Skin of body (tissue), 2 donors: ENCODE data around the gene EZH1. TPM values are rescaled to one million over a fixed set of nuclear protein-coding genes. Genes with fewer than 3 reads are reported as not detected.
A peak's percentile ranks its signal among the peaks of the same experiment; 100 is the strongest.

ENCODE experiments used
- DNase-seq: peaks from one replicate; lab custom pipeline; 2025; lab: John Stamatoyannopoulos, UW
- total RNA-seq: library from RNA; depleted of rRNA; stranded (reverse); fragments of >200 nt; gene quantifications from one replicate; pipeline ENCODE4 v1.2.3, GENCODE V29; 2014

EZH1 gene
- 29.8 TPM for total RNA-seq

DNA sequence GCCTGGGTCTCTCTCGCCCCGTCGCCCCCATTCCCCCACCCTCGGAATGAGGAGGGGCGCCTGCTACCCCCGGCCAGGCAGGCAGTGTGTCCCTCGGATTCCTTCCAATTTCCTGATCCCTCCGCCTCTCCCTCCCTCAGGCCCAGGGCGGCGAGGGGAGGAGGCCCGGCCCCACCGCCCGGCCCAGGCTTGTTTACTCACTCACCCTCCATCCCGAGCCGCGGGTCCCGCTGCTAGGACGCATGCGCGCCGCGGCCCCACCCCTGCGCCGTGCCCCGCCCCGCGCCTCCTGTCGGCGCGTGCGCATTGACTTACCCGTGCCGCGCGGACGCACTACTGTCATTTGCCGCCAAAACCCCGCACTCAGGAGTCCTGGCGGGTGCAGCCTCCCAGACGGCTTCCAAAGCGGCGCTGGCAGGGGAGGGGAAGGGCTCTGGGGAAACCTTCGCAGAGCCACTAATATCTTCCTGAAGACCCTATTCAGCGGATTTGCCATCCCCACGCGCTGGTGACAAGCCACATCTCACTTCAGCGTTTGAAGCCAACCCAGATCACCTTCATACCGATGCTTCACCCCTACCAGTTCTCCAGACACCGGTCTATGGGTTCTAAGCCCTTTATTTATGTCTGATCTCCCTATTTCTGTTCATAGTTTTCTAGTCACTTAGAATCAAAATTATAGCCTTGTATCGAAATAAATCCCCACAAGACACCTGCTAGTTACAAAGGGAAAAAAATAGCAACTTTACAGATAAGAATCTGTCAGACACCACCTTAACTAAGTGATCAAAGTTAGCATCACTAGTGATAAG is at the start of gene EZH1:
EZH1 (minus strand) TSS at position 235 of the 812 bp plus-strand sequence. CDS start 16,099 bp downstream, outside the sequence.
- peak; percentile 86 for DNase-seq

DNA sequence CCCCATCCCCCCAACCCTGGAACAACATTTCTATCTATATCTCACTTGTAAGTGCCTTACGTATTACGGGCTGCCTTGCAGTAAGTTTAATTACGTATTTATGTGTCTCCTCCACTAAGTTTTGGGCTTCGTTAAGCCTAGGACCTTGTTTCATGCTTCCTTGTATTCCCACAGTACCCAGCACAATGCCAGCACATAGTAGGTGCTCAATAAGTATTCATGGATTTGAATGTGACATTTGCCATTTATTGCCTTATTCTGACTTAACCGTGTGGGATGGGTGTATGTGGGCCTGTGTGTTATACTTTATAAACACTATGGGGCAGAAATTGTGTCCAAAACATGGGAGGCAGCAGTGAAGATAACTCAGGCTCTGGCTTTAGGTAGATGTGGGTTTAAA is 47.7 kb upstream of the EZH1 start:
- no peak for DNase-seq

DNA sequence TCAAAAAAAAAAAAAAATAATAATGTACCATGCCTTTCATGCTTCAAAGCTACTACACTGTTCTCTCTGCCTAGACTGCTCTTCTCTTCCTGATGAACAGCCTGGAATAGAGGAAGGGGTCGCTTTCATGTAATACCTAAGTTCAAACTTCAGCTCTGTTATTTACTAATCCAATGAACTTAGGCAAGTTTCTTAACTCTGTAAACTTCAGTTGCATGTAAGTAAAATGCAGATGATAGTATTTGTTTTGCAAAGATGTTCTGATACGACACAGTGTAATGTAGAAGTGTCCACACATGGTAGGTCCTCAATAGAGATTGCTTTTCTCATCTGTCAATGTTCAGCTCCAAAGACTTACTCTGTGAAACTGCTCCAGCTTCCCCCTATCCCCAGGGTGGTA is 47.1 kb upstream of the EZH1 start:
- DNase-seq = no peak

DNA sequence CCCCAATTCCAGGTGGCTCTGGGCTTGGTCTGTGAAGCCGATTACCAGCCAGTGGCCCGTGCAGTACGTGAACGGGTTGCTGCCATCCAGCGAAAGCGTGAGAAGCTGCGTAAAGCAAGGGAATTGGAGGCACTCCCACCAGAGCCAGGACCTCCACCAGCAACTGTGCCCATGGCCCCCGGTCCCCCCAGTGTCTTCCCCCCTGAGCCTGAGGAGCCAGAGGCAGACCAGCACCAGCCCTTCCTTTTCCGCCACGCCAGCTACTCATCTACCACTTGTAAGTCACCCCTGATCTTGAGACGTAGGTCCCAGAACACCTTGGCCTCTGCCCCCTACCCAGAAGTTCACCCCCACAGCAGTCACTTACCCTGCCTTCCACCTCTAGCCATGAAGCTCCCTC is 42.4 kb upstream of the EZH1 start:
- no peak for DNase-seq

DNA sequence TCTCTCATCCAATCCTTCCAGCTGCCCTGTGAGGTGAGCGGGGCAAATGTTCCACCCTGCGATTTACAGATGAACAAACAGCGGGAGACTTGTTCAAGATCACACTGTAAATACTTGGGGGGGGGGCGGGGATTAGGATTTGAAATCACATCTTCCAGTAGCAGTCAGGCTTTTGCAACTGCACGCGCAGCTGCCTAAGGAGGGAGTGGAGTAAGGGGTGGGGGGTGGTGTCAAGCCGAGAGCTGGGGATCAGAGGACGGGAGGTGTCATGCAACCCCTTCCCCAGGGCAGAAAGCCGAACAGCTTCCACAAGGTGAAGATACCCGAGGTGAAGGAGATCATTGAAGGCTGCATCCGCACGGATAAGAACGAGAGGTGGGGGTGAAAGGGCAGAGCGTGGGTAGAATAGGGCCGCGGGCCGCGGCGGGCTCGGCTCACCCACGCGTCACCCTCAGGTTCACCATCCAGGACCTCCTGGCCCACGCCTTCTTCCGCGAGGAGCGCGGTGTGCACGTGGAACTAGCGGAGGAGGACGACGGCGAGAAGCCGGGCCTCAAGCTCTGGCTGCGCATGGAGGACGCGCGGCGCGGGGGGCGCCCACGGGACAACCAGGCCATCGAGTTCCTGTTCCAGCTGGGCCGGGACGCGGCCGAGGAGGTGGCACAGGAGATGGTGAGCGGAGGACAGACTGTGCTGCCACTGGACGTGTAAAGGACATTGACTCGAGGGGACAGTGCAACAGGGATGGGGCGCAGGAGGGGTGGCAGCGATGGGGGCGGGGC is 40.2 kb upstream of the EZH1 start:
- no peak for DNase-seq

DNA sequence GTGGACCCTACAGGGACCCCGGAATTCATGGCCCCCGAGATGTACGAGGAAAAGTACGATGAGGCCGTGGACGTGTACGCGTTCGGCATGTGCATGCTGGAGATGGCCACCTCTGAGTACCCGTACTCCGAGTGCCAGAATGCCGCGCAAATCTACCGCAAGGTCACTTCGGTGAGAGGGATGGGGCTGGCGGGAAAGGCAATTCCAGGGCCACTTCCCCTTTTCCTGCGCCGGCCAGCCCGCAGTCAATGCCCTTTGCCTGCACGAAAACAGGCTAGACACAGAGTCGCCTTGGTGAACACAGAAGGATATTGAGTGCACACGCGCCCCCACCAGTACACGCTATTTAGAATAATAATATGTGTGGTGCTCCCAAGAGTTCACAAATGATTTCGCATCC is 39.6 kb upstream of the EZH1 start:
- DNase-seq = no peak

DNA sequence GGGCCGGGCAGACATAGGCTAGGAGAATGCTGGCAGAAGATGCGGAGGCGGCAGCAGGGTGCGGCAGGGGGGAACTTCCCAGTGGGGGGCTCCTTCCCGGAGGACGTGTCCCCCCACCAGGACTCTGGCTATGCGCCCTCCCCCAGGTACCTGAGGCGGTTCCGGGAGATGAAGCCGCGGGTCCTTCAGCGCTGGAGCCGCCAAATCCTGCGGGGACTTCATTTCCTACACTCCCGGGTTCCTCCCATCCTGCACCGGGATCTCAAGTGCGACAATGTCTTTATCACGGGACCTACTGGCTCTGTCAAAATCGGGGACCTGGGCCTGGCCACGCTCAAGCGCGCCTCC is 38.9 kb upstream of the EZH1 start:
- no peak for DNase-seq

DNA sequence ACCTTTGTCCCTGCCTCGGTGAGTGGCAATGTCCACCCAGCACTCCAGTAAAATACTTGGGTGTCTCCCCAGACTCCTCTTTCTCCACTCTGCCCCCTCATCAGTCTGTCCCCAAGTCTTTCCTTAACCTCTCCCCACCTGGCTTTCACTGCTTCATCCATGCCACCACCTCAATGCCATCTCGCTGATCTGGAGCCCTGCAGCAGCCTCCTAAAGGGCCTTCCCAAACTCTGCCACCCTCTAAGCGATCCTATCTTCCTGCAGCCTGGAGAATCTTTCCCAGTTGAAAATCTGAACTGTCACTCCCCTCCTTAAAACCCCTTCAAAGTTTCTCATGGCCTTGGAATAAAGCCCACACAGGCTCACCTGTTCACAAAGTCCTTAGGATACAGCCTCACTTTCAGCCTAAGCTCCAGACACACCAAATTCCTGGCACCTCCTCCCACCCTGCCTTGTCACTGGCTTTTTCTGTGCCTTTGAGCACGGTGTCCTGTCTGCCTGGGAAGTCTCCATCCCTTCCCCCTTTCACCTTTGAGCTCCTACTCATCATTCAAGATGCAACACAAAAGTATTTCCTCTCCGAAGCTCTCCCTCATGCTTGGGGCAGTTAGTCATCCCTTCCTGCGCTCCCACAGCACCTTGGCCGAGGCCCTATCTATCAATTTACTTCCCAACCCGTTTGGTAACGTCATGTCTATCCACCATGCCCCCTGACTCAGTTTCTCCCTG is 38.4 kb upstream of the EZH1 start:
- DNase-seq = no peak

DNA sequence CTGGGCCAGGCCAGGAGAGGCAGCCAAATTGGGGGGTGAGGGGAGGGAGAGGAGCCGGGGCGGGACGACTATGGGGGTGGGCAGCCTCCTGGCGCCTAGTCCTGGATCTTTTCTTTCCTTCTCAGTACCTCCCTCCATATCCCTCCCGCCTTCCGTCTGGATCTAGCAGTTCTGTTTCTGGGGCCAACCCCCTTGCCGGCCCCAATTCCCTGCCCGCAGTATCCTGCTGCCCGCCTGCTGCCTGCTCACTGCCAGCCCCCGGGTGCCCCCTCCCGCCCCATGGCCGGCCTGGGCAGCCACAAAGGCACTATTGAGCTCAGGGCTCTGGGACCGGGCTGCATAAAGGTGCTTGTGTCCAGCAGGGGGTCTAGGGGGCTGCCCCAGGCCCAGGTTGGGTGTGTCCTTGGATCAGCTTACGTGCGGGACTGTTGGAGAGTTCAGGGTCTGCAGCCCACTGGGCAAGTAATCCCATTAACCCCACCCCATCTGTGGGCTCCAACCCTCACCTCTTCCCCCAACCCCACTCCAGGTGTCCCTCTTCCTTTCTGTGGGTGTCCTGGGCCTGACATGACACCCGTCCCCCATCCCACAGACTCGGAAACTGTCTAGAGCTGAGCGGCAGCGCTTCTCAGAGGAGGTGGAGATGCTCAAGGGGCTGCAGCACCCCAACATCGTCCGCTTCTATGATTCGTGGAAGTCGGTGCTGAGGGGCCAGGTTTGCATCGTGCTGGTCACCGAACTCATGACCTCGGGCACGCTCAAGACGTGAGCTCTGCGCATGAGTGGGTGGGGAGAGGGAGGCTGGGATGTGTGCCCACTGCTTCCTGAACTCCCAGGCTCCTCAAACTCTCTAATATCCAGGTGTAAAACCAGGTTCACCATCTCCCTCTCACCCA is 37.6 kb upstream of the EZH1 start:
- DNase-seq = no peak

DNA sequence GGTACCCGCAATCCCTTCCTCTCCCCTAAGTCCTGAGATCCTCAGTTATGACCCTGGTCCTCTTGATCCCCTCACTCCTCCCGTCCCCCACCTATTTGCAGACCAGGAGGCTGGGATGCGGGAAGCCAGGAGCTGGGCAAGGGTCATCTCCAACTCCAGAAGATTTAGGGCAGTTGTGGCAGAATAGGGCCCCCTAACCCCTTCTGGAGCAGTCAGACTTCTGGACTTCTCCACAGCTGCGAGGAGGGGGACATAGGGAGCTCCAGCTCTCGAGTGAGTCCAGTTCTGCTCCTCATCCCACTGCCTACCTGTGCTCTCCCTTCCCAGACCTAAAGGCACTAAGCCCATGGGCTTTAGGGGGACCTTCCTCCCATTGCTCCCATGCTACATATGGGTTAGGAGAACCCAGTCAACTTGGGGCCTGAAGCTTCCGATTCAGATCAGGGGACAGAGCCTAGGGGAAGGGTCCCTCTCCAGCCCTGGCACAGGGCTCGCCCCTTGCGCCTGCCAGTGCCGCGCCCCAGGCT is 36.9 kb upstream of the EZH1 start:
- no peak for DNase-seq

DNA sequence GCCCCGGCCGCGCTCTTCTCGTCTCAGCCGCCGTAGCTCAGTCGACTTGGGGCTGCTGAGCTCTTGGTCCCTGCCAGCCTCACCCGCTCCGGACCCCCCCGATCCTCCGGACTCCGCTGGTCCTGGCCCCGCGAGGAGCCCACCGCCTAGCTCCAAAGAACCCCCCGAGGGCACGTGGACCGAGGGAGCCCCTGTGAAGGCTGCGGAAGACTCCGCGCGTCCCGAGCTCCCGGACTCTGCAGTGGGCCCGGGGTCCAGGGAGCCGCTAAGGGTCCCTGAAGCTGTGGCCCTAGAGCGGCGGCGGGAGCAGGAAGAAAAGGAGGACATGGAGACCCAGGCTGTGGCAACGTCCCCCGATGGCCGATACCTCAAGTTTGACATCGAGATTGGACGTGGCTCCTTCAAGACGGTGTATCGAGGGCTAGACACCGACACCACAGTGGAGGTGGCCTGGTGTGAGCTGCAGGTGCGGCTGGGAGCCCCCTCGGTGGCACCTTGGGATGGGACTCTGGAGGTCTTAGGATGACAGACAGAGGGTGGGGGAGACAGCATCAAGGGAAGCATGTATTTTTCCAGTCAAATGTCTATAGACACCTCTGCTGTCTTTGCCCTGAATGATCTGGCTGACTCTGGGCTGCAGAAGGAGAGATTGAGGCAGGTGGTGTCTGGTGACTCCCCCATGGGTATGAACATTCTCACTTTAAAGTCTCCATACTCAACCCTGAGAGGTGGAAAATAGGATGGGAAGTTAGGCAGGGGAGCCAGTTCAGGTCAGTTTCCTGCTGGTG is 36.2 kb upstream of the EZH1 start:
- DNase-seq = no peak

DNA sequence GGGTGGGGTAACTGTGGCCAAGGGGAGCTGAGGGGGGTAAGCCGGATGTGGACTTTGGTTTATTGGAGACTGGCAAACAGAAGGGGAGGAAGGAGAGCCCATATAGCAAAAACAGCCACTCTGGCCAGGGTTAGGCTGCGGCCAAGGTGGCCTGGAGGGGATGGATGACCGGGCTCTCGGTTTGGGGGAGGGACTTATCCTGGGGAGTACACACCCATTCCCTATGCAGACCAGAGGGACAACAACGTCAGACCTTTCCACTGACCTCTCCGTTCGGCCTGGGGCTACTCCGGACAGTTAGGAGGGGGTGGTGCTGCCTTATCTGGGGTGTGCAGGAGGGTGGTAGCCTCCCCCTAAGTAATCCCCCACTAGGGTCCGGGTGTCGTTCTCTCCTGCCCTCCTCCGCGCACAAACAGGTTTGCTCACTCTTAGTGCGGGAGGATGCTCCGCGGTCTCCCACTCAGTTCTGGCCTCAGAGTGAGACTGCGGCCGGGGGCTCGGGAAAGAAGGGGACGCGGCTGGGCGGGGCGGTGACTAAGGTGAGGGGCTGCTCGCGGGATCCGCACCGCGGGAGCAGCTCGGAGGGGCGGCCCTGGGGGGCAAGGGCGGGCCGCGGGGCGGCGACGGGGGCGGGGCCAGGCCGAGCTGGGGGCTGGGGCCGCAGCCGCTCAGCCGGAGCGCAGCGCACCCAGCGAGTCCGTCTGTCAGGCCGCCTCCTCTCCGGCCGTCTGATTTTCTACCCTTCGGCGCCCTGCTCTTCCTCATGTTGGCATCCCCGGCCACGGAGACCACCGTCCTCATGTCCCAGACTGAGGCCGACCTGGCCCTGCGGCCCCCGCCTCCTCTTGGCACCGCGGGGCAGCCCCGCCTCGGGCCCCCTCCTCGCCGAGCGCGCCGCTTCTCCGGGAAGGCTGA is 35.4 kb upstream of the EZH1 start, which contains the start of gene WNK4:
WNK4 (plus strand) TSS at position 675 of the 915 bp plus-strand sequence; CDS start at position 764, 89 bp downstream.
- DNase-seq = no peak

DNA sequence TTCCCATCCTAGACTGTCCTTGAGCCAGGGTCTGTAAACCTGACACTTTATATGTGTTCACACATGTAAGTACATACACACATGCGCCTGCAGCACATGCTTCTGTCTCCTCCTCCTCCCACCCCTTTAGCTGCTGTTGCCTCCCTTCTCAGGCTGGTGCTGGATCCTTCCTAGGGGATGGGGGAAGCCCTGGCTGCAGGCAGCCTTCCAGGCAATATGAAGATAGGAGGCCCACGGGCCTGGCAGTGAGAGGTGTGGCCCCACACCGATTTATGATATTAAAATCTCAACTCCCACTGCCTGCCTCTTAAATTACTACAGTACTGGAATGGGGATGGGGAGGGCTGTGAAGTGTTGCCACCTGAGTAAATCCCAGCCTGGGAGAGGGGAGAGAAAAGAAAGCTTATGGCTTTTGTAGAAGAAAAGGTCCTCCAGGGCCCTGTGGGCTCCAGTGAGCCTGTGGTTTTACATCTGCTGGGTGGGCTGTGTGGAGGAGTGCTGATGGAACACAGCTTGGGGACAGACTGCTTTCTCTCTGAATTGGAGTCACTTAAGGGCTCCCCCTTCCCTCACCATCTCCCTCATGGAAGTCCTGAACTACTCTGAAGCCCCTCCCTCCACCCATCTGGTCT is 34.6 kb upstream of the EZH1 start:
- peak; percentile 28 for DNase-seq

DNA sequence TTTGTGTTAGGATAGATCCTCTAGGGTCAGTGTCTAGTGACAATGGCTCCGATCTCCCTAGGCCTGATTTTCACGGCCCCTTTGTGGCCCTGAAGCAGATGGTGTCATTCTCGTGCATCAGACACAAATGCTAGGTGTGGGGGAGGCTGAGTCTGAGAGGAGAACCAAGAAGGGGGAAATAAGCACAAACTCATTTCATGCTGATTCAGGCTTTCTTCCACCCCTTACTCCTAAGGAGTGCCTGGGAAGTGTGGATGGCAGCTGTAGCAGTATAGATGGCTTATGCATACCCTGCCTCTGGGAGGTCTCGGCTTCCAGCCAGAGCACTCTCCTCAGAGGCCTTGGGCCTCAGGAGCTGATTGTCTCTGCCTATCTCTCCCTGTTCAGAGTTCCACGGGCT is 33.7 kb upstream of the EZH1 start:
- no peak for DNase-seq

DNA sequence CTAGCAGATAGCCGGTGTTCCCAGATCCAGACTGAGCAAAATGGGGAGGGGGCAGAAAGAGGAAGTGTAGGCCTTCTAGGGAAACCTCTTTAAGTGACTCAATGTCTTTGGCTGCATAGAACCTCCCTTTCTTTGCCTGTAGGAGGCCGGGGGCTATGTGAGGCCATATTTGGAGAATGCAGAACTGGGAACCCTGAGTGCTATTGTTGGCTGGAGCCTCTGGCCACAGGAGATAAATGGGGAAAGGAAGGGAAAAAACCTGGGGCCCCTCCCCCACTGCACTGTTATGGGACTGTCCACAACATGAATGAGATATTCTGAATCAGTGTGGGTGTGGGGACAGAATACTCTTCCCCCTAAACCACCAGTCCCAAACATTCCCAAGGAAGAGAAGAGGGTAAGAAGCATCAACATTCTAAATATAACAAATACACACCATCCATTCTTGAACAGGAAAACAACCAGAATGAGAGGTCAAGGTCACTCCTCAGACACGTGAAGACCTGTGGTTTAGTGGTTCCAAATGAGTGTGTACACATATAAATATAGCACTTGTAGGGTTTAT is 30.8 kb upstream of the EZH1 start:
- no peak for DNase-seq

DNA sequence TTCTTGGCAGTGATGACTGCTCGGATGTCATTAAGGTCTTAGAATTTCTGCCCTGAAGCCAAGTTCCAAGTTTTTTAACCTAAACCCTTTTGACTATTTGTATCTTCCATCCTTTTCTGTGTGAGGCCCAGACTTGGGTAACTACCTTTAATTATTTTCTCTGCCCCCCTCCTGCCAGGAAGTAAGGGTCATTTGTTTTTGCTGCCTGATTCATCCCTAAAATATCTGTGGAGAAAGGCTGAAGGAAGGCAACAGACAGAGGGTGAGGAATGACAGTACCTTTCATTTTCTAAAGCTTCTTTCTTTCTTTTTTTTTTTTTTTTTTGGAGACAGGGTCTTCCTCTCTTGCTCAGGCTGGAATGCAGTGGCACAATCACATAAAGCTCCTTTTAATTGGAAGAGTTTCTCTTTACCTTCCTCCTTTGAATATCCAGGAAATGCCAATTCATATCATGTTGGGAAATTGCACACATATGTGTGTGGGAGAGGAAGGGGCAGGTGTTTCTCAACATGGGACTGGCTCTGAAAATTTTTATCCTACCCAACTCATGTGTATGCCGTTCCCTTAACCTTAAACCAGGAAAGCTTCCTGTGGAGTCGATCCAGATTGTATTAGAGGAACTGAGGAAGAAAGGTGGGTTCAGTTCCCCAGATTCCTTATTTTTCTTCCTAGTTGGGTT is 29.4 kb upstream of the EZH1 start:
- no peak for DNase-seq

DNA sequence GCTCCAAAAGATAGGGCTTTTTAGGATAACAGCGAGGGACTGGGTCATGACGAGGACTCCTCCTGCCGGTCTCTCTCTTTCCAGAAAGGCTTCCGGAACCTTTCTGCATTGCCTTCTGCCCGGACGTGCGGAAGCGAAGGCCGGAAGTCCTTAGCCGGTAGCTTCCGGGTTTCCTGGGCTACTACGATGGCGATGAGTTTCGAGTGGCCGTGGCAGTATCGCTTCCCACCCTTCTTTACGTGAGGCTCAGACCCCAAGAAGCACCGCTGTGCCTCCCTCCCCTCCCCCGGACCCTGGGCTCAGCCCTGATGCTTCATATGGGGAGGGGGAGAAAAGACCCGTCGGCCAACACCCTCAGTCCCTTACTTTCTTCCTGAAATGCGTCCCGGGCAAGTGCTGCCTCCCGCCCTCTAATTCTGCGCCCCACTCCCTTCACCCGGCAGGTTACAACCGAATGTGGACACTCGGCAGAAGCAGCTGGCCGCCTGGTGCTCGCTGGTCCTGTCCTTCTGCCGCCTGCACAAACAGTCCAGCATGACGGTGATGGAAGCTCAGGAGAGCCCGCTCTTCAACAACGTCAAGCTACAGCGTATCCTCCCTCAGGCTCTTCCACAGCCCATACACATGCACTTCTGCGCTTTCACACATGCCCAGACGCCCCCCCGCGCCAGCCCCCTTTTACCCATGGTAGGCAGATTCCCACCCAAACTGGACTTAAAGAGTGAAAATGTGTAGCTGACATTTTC is 28.6 kb upstream of the EZH1 start, which contains the start of gene VPS25:
VPS25 (plus strand) TSS at position 160 of the 746 bp plus-strand sequence; CDS start at position 187, 27 bp downstream.
- peak; percentile 49 for DNase-seq
